ENCODE data around the gene SCO2.
"Not testable (repeated sequence)": the region's sequence is repeated elsewhere in the genome, so short reads cannot be mapped to it uniquely, and the experiment has no call there.

Gene SCO2

DNA sequence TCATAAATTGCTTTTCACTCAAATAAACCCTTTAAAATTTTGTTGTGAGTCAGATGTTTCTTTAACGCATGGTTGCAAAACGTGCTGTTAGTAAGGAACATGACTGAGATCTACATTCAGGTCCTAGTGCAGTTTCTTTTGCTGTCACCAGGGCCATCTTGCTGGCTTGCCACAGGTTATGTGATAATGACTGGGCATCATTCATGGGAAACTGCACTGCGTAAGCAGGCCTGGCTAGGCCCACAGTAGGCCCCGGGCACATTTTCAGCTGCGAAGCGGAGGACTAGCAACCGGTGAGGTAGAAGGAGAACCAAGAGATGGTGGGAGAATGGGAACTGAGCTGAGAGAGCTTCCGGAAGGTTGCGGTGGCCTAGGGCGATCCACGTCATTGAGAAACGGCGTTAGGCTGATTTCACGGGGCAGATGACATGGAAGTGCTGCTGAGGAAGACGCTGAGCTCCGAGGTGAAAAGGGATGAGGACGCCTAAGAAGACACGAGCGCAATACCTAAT is 17.1 kb upstream of the SCO2 start:
- TF ChIP-seq, protein P1, sequence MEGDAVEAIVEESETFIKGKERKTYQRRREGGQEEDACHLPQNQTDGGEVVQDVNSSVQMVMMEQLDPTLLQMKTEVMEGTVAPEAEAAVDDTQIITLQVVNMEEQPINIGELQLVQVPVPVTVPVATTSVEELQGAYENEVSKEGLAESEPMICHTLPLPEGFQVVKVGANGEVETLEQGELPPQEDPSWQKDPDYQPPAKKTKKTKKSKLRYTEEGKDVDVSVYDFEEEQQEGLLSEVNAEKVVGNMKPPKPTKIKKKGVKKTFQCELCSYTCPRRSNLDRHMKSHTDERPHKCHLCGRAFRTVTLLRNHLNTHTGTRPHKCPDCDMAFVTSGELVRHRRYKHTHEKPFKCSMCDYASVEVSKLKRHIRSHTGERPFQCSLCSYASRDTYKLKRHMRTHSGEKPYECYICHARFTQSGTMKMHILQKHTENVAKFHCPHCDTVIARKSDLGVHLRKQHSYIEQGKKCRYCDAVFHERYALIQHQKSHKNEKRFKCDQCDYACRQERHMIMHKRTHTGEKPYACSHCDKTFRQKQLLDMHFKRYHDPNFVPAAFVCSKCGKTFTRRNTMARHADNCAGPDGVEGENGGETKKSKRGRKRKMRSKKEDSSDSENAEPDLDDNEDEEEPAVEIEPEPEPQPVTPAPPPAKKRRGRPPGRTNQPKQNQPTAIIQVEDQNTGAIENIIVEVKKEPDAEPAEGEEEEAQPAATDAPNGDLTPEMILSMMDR (IDR thresholded peaks at IDR 0.05; ENCODE audit: control extremely low read depth, extremely low read depth, low read depth, missing control alignments): no peak
- peak; percentile 57 for DNase-seq (ENCODE audit: extremely low spot score)
- POLR2A ChIA-PET: interaction anchor here (1.0 kb wide), 1 partner anchor 17 kb away, joined by 5 read pairs; the partner anchor contains the start of gene SCO2
- CTCF ChIA-PET: interaction anchor here (1.3 to 16.1 kb wide), 5 partner anchors 15 to 85 kb away, joined by 3 to 136 read pairs (median 7); partner anchors contain the start of genes ARSA, SCO2, SYCE3 and TYMP

GRCh38 chr22:50541667-50542026 is 16.2 kb upstream of the SCO2 start:
- DNase-seq (ENCODE audit: extremely low spot score): peak; percentile 29
- ChIA-PET POLR2A (interaction anchor here (1.0 to 1.4 kb wide), 2 partner anchors 10 to 21 kb away, joined by 4 read pairs; partner anchors contain the start of gene SYCE3), CTCF (interaction anchor here (1.3 to 16.1 kb wide), 5 partner anchors 15 to 86 kb away, joined by 3 to 136 read pairs (median 7); partner anchors contain the start of genes ARSA, SCO2, SYCE3 and TYMP)

GRCh38 chr22:50540381-50540780 is 15.0 kb upstream of the SCO2 start:
- no peak for DNase-seq (ENCODE audit: extremely low spot score)
- POLR2A ChIA-PET: interaction anchor here (1.0 to 2.7 kb wide), 3 partner anchors 8 to 22 kb away, joined by 4 to 15 read pairs (median 4); partner anchors contain the start of genes SCO2 and SYCE3
- CTCF ChIA-PET: interaction anchor here (0.7 to 16.1 kb wide), 6 partner anchors 8 to 81 kb away, joined by 3 to 136 read pairs (median 4); partner anchors contain the start of genes SCO2 and TYMP
- TF ChIP-seq, protein P1 (IDR thresholded peaks at IDR 0.05; ENCODE audit: control extremely low read depth, extremely low read depth, low read depth, missing control alignments): no peak

DNA sequence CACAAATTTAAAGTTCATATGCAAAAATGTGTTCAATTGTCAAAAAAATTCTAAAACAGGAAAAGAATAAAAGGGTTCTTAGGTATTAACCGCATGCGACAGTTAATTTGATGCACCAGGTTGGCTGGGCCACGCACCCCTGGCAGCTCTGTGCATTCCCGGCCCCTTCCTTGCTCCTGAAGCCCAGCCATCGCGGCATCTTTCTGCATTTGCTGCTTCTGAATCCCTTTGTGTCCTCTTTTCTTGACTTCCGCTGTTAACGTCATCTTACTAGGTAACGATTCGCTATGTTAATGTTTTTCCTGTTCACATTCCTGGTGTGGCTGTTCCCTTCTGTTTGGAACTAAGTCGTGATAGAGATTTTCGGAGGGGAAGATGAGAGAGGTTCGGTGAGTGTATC is 12.4 kb upstream of the SCO2 start:
- TF ChIP-seq, protein P1 (IDR thresholded peaks at IDR 0.05; ENCODE audit: control extremely low read depth, extremely low read depth, low read depth, missing control alignments): no peak
- CTCF ChIA-PET: interaction anchor here (16.1 kb wide), 1 partner anchor 11 kb away, joined by 136 read pairs; the partner anchor contains the start of genes SCO2 and TYMP
- no peak for DNase-seq (ENCODE audit: extremely low spot score)
- POLR2A ChIA-PET: no interaction called here

GRCh38 chr22:50536226-50536625 is 10.8 kb upstream of the SCO2 start:
- DNase-seq (ENCODE audit: extremely low spot score): no peak
- CTCF ChIA-PET: interaction anchor here (1.2 to 3.5 kb wide), 2 partner anchors 11 to 27 kb away, joined by 3 to 33 read pairs; partner anchors contain the start of genes SCO2 and SYCE3
- POLR2A ChIA-PET: no interaction called here
- TF ChIP-seq, protein P1 (IDR thresholded peaks at IDR 0.05; ENCODE audit: control extremely low read depth, extremely low read depth, low read depth, missing control alignments): no peak

- POLR2A ChIA-PET: interaction anchor here (0.6 to 1.2 kb wide), 4 partner anchors 12 to 86 kb away, joined by 3 to 8 read pairs (median 4); no protein-coding TSS in a partner anchor
- CTCF ChIA-PET: interaction anchor here (1.2 to 3.5 kb wide), 4 partner anchors 10 to 86 kb away, joined by 3 to 33 read pairs (median 6); partner anchors contain the start of genes SCO2 and SYCE3
- TF ChIP-seq, protein P1 (IDR thresholded peaks at IDR 0.05; ENCODE audit: control extremely low read depth, extremely low read depth, low read depth, missing control alignments): no peak
- no peak for DNase-seq (ENCODE audit: extremely low spot score)
Measured at GRCh38 chr22:50535113-50535512, 9.7 kb upstream of the SCO2 start.

- ChIA-PET CTCF (interaction anchor here (1.4 to 3.5 kb wide), 3 partner anchors 9 to 87 kb away, joined by 4 to 33 read pairs (median 8); partner anchors contain the start of gene SCO2), POLR2A (interaction anchor here (0.6 to 1.2 kb wide), 4 partner anchors 11 to 87 kb away, joined by 3 to 8 read pairs (median 4); partner anchors contain the start of genes LMF2 and NCAPH2)
- DNase-seq (ENCODE audit: extremely low spot score): not testable (repeated sequence)
Measured at GRCh38 chr22:50533856-50534711, 8.7 kb upstream of the SCO2 start.

All from GM10248 (cell line).